Left lung (tissue), 10 donors: ENCODE measurements around the gene ITIH5. TPM values are rescaled to one million over a fixed set of nuclear protein-coding genes. Genes with fewer than 3 reads are reported as not detected.
A peak's percentile ranks its signal among the peaks of the same experiment; 100 is the strongest.

Experiments used
- ATAC-seq: fragments of 200-7000 bp; cut with Tn5 transposase; one replicate; pipeline ENCODE4 v1.9.1; 2020; ENCODE audit warnings: moderate library complexity
- DNase-seq, 4 donors: peaks; one replicate each; pipeline ENCODE4 v3.0.0-alpha.2; 2013 to 2020
- H3K27ac ChIP-seq, 2 donors: fragments of 200-600 bp; sonication (generic) in 1 of 2; one replicate each; pipeline versions ENCODE4 v1.5.0 to v1.8.0; 2020 to 2021
- H3K27me3 ChIP-seq, 2 donors: fragments of 200-600 bp; sonication (generic) in 1 of 2; one replicate each; pipeline versions ENCODE4 v1.5.0 to v1.8.0; 2020 to 2021
- H3K36me3 ChIP-seq, 2 donors: fragments of 200-600 bp; sonication (generic) in 1 of 2; one replicate each; pipeline versions ENCODE4 v1.5.0 to v1.8.0; 2020 to 2021
- H3K4me1 ChIP-seq, 2 donors: fragments of 200-600 bp; one replicate each; pipeline ENCODE4 v1.8.0; 2021
- H3K4me3 ChIP-seq, 2 donors: fragments of 200-600 bp; sonication (generic) in 1 of 2; one replicate each; pipeline versions ENCODE4 v1.5.0 to v1.8.0; 2020 to 2021; ENCODE audit warnings: mild to moderate bottlenecking in 1 of 2
- H3K9me3 ChIP-seq, 2 donors: fragments of 200-600 bp; sonication (generic) in 1 of 2; one replicate each; pipeline versions ENCODE4 v1.5.0 to v1.8.0; 2020 to 2021
- intact Hi-C, 2 donors: fragments of 100-400 bp; cut with DNase I; formaldehyde crosslinking; loops; one replicate each; pipeline versions ENCODE4 v1.11.2 to v1.14.2; 2022
- polyA plus RNA-seq, 6 donors: library from polyadenylated mRNA; unstranded; fragments of 120-200 nt; gene quantifications; one replicate each; pipeline ENCODE4 v1.2.1, GENCODE V29; 2013; ENCODE audit not compliant: insufficient read length in 6 of 6
- total RNA-seq, 2 donors: library from RNA; stranded (reverse); fragmentation: NEBNext Ultra II Directional; extraction: Animal tissue kit (Norgen Biotek cat#: 25700); gene quantifications; one replicate each; pipeline ENCODE4 v1.2.1, GENCODE V29; 2021
- TF ChIP-seq, protein P1 (sequence below), 2 donors: fragments of 200-600 bp; sonication (generic) in 1 of 2; IDR thresholded peaks; one replicate each; pipeline versions ENCODE4 v1.5.0 to v1.8.0; 2021; ENCODE audit warnings: antibody characterized with exemption in 2 of 2
- donor health status: DM: no; HTN: yes; CAD: no.
- donor health status: DM: no; HTN: no; CAD: no.

Gene ITIH5
- total and polyA plus RNA-seq, 8 donors: 7.0 to 40.7 (median 29.9) TPM

DNA sequence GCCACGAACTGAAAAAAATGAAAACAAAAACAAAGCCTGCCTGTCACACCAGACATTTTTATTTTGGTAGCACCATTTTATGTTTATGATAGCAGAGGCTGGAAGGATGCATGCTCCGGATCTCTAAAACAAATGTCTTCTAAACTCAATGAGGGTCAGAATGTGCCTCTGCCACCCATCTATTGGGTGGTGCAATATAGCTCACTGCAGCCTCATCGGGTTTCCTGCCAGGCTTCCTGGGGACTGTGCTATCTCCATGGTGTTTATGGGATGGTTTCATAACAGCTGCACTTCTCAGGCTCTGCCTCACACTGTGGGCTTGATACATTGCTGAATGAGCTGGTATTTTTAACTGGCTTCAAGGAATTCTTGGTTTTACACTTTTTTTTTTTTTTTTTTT, 94.4 kb downstream of the ITIH5 start:
- peak; percentile 70 for ATAC-seq
- Histone ChIP-seq H3K9me3 (no peaks in the 10 kb centered on the region), H3K4me3 (no peak overlapping the region), H3K36me3 (no peaks in the 10 kb centered on the region), H3K4me1 (peaks cover 0 to 5% of the 10 kb centered on the region in 2 donors), H3K27me3 (no peaks in the 10 kb centered on the region), H3K27ac (peak overlapping the region in 1 of 2 donors; percentile 45)
- intact Hi-C loops: no loop called here
- peak in 2 of 4 donors; percentile 59 to 75 for DNase-seq
- TF ChIP-seq, protein P1, sequence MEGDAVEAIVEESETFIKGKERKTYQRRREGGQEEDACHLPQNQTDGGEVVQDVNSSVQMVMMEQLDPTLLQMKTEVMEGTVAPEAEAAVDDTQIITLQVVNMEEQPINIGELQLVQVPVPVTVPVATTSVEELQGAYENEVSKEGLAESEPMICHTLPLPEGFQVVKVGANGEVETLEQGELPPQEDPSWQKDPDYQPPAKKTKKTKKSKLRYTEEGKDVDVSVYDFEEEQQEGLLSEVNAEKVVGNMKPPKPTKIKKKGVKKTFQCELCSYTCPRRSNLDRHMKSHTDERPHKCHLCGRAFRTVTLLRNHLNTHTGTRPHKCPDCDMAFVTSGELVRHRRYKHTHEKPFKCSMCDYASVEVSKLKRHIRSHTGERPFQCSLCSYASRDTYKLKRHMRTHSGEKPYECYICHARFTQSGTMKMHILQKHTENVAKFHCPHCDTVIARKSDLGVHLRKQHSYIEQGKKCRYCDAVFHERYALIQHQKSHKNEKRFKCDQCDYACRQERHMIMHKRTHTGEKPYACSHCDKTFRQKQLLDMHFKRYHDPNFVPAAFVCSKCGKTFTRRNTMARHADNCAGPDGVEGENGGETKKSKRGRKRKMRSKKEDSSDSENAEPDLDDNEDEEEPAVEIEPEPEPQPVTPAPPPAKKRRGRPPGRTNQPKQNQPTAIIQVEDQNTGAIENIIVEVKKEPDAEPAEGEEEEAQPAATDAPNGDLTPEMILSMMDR (IDR thresholded peaks at IDR 0.05): no peak

DNA sequence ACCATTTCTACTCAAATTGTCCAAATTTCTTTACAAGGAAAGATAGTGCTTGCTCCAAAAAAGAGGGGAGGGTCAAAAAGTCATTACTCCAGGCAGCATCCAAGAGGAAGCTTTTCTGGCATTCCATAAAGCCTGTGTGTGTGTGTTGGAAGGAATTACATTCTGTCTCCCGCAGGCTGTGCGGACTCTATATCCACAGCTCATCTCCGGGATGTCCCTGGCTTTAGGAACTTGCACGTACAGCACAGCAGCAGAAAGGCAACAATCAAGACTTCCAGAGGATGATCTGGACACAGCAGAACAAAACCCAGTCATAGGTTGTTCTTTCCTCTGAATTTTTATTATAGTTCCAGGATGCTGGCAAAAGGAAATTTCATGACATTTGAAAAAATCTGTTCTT, 94.8 kb downstream of the ITIH5 start:
- Histone ChIP-seq H3K27me3 (no peaks in the 10 kb centered on the region), H3K36me3 (no peaks in the 10 kb centered on the region), H3K27ac (peak overlapping the region in 1 of 2 donors; percentile 31), H3K4me1 (peaks cover 0 to 5% of the 10 kb centered on the region in 2 donors), H3K9me3 (no peaks in the 10 kb centered on the region), H3K4me3 (no peak overlapping the region)
- TF ChIP-seq, protein P1 (IDR thresholded peaks at IDR 0.05): no peak
- DNase-seq (peak in 2 of 4 donors; percentile 83 to 90), ATAC-seq (peak; percentile 25)
- intact Hi-C loops: no loop called here

DNA sequence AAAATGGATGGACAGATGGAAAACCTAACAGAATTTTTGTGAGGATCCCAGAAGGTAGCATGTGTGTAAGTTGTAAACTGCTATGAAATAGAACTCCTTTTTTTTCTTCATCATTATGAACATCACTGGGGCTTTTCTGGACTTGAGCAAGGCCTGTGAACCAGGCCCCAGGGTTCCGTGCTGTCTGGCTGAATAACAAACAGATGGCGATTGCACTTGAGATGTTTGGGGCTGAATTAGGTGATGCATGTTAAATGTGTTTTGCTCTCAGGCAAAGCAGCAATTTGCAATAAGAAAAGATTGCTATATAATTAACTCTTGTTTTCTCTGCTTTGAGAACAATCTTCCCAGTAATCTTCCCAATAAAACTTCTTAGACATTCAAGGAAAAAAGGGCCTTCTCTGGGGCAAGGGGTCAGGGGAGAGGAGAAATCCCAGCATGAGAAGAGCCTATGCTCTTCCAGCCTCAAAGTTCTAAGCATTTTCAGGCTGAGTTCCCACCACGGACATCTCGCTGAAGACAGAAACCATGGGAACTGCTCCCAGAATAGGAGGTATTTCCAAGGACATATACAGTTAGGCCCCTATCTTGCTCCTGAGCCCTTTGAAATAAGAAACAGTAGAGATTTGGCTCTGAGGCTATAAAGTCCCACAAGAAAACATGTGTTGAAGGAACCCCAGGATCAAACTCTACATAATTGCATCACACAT, 98.7 kb downstream of the ITIH5 start:
- DNase-seq: peak in 2 of 4 donors; percentile 61 to 79

DNA sequence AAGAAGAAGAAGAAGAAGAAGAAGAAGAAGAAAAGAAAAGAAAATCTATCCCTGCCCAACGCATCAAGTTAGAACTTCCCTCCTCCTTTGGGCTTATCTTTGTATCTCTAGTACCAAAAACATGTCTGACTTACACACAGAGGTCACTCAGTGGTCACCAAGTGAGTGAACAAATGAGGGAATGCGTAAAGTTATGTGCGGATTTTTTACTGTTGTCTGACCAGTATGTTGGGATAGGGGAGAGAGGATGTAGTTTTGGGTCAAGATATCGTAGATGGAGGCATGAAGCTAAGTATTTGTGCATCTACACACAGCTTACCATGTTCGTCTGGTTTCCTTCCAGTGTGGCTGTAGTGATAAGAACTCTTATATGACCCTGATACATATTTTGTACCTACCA, 99.9 kb downstream of the ITIH5 start:
- DNase-seq (no peak), ATAC-seq (no peak)
- Histone ChIP-seq H3K4me1 (peaks cover 0 to 7% of the 10 kb centered on the region in 2 donors), H3K27me3 (no peaks in the 10 kb centered on the region), H3K27ac (no peak overlapping the region), H3K4me3 (no peak overlapping the region), H3K36me3 (no peaks in the 10 kb centered on the region), H3K9me3 (no peaks in the 10 kb centered on the region)
- TF ChIP-seq, protein P1 (IDR thresholded peaks at IDR 0.05): no peak
- intact Hi-C loops: no loop called here

More for the DNA sequence above, 98.7 kb downstream of the ITIH5 start:
- Histone ChIP-seq H3K4me1 (peaks cover 0 to 8% of the 10 kb centered on the region in 2 donors), H3K27ac (no peak overlapping the region), H3K36me3 (no peaks in the 10 kb centered on the region), H3K9me3 (no peaks in the 10 kb centered on the region), H3K27me3 (no peaks in the 10 kb centered on the region), H3K4me3 (no peak overlapping the region)
- TF ChIP-seq, protein P1 (IDR thresholded peaks at IDR 0.05): no peak
- intact Hi-C loops: no loop called here
- no peak for ATAC-seq

DNA sequence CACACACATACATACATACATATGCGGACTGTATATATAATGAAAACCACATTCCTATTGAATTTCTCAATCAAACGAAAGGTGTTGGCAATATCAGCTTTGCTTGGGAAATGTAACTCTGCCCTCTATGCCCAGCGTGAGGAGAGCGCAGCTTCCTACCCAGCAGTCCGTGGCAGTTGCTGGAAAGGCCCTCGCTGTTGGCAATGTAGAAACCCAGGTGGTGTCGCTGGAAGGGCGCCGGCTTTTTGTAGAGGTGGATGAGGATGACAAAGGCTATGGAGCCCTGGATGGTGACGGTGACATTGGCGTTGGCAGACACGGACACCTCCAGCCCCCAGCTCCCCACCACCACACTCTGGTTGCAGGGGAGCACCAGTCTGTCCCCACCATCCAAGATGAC, 100.9 kb downstream of the ITIH5 start:
- no peak overlapping the region for H3K27ac ChIP-seq
- no peaks in the 10 kb centered on the region for H3K36me3 ChIP-seq
- no peaks in the 10 kb centered on the region for H3K9me3 ChIP-seq
- TF ChIP-seq, protein P1 (IDR thresholded peaks at IDR 0.05): no peak
- no peaks in the 10 kb centered on the region for H3K27me3 ChIP-seq
- no peak overlapping the region for H3K4me3 ChIP-seq
- no peak for DNase-seq
- no peak for ATAC-seq
- intact Hi-C loops: no loop called here
- H3K4me1 ChIP-seq: peaks cover 0 to 7% of the 10 kb centered on the region in 2 donors
